ENCODE measurements around the gene PPCDC.

- TF ChIP-seq EZH2 (IDR thresholded peaks at IDR 0.05; ENCODE audit: low read length) (no peak), CTCF (optimal IDR thresholded peaks at IDR 0.05 in 1 of 3, IDR thresholded peaks at IDR 0.05 in 1 of 3, conservative IDR thresholded peaks at IDR 0.05 in 1 of 3; ENCODE audit: extremely low read depth in 1 of 3, insufficient read depth in 2 of 3, low read length in 3 of 3) (no peak)
Observed at GRCh38 chr15:75044258-75044878, 21.0 kb downstream of the PPCDC start.

All from keratinocyte (primary cell).